ENCODE measurements around the gene PRG3. TPM values are rescaled to one million over a fixed set of nuclear protein-coding genes. Genes with fewer than 3 reads are reported as not detected.

The PRG3 gene
- total RNA-seq, 1 donor from 2014 or later = not detected

DNA sequence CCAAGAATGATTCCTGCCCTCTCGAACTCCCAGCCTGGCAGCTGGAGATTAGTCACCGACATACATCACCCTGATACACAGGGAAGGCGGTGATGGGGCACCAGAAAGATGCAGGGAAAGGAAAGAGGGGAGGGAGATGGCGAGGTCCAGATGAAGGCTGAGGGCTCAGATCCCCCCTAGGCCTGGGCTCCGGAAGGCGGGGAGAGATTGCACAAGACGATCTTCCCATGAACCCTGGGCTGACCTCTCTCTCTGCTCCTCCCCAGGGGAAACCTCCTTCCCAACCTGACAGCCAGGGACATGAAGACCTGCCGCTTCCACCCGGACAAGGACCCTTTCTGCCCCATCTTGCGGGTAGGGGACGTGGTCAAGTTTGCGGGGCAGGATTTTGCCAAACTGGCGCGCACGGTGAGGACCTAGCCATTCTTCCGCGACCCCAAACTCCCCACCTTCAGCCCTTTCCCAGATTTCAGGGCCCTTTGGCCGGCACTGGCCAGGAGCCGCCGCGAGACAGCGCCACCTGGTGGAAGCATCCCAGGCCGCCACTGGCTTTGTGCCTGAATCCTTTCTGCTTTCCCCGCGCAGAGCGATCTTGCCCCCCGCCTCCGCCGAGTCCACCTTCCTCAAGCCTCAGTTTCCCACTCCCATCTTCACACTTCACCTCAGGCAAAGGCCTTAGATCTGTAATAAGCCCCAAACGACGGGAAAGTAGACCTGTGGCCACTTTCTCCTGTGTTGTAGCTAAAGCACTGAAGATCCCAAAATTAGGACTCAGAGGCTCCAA lies 31.3 kb downstream of the PRG3 start:
- Histone ChIP-seq H3K36me3 (no peaks in the 10 kb centered on the region), H3K9me3 (no peaks in the 10 kb centered on the region), H3K4me1 (no peaks in the 10 kb centered on the region), H3K27me3 (no peaks in the 10 kb centered on the region), H3K4me3 (no peak overlapping the region), H3K27ac (no peak overlapping the region)
- peak in 1 of 2 donors; percentile 81 for DNase-seq (ENCODE audit: low spot score in 2 of 2)
- TF ChIP-seq, protein P1, sequence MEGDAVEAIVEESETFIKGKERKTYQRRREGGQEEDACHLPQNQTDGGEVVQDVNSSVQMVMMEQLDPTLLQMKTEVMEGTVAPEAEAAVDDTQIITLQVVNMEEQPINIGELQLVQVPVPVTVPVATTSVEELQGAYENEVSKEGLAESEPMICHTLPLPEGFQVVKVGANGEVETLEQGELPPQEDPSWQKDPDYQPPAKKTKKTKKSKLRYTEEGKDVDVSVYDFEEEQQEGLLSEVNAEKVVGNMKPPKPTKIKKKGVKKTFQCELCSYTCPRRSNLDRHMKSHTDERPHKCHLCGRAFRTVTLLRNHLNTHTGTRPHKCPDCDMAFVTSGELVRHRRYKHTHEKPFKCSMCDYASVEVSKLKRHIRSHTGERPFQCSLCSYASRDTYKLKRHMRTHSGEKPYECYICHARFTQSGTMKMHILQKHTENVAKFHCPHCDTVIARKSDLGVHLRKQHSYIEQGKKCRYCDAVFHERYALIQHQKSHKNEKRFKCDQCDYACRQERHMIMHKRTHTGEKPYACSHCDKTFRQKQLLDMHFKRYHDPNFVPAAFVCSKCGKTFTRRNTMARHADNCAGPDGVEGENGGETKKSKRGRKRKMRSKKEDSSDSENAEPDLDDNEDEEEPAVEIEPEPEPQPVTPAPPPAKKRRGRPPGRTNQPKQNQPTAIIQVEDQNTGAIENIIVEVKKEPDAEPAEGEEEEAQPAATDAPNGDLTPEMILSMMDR (IDR thresholded peaks at IDR 0.05) = peak; percentile 67 to 94 (median 93)
- intact Hi-C loops (cut with DNase I) = loop anchor here (5.0 kb wide), 3 partner anchors 133 to 507 kb away; no protein-coding TSS in a partner anchor

DNA sequence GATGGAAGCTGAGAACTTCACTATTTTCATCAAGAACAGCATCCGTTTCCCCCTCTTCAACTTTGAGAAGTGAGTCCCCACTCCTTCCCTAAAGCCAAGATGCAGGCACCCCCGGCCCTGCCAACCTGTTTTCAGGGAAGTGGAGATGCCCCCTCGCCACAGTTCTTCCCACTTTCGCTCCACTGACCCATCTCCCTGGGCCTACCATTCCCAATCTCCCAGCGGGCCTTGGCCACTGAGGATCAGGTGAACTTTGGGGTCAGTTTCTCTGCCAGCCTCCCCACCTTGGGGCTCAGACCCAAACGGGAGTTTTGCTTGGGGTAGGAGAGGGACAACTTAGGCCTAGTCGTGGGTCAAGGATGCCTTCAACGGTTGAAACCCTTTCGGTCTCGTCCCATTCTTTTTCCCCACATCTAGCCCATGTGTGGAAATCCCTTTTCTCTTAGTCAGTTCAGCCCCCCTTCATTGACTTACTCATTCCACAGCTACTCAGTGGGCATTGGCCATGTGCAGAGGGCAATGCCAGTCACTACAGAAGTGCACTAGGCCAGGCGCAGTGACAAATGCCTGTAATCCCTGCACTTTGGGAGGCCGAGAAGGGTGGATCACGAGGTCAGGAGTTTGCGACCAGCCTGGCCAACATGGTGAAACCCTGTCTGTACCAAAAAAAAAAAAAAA lies 32.2 kb downstream of the PRG3 start:
- Histone ChIP-seq H3K36me3 (no peaks in the 10 kb centered on the region), H3K4me1 (no peaks in the 10 kb centered on the region), H3K27me3 (no peaks in the 10 kb centered on the region), H3K9me3 (no peaks in the 10 kb centered on the region), H3K27ac (no peak overlapping the region), H3K4me3 (no peak overlapping the region)
- TF ChIP-seq, protein P1 (IDR thresholded peaks at IDR 0.05) = no peak
- intact Hi-C loops (cut with DNase I) = loop anchor here (5.0 kb wide), 3 partner anchors 134 to 506 kb away; no protein-coding TSS in a partner anchor
- DNase-seq (ENCODE audit: low spot score in 2 of 2) = no peak

DNA sequence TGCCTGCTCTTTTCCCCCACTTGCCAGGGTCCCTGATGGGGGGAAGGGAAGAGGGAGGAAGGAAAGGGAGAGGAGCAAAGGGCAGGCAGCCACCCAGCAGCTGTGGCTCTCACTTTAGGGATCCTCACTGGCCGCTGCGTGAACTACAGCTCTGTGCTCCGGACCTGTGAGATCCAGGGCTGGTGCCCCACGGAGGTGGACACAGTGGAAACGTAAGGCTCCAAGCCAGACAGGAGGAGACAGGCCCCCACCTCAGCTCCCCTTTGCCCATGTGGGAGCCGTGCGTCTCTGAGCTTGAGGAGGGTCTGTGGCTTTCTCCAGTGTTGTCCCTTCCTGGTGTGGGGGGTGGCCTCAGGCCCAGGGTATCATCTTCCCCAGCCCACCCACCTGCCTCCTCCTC lies 32.9 kb downstream of the PRG3 start:
- DNase-seq (ENCODE audit: low spot score in 2 of 2) = no peak
- H3K27me3 ChIP-seq = no peaks in the 10 kb centered on the region
- intact Hi-C loops (cut with DNase I) = loop anchor here (5.0 kb wide), 3 partner anchors 134 to 506 kb away; no protein-coding TSS in a partner anchor
- TF ChIP-seq, protein P1 (IDR thresholded peaks at IDR 0.05) = no peak
- no peak overlapping the region for H3K27ac ChIP-seq
- H3K4me3 ChIP-seq = no peak overlapping the region
- H3K36me3 ChIP-seq = no peaks in the 10 kb centered on the region
- H3K4me1 ChIP-seq = no peaks in the 10 kb centered on the region
- no peaks in the 10 kb centered on the region for H3K9me3 ChIP-seq

DNA sequence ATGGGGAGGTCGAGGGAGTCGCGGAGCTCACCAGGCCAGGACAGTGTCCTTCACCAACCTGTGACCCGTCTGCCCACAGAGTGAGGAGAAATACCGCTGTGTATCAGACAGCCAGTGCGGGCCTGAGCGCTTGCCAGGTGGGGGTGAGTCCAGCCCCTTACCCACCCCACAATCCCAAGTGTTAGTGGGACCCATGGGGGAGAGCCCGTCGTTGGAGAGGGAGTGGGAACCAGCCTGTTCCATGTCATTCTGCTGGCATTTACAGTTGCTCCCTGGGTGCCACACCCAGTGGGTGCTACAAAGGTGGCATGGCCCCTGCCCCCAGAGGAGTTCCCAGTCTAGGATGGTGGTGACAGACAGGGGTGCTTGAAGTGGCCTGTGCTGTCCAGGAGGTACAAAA lies 33.6 kb downstream of the PRG3 start:
- Histone ChIP-seq H3K27ac (no peak overlapping the region), H3K4me3 (no peak overlapping the region), H3K27me3 (no peaks in the 10 kb centered on the region), H3K36me3 (no peaks in the 10 kb centered on the region), H3K4me1 (no peaks in the 10 kb centered on the region), H3K9me3 (no peaks in the 10 kb centered on the region)
- DNase-seq (ENCODE audit: low spot score in 2 of 2) = no peak
- TF ChIP-seq, protein P1 (IDR thresholded peaks at IDR 0.05) = no peak
- intact Hi-C loops (cut with DNase I) = loop anchor here (5.0 kb wide), 3 partner anchors 135 to 505 kb away; no protein-coding TSS in a partner anchor

DNA sequence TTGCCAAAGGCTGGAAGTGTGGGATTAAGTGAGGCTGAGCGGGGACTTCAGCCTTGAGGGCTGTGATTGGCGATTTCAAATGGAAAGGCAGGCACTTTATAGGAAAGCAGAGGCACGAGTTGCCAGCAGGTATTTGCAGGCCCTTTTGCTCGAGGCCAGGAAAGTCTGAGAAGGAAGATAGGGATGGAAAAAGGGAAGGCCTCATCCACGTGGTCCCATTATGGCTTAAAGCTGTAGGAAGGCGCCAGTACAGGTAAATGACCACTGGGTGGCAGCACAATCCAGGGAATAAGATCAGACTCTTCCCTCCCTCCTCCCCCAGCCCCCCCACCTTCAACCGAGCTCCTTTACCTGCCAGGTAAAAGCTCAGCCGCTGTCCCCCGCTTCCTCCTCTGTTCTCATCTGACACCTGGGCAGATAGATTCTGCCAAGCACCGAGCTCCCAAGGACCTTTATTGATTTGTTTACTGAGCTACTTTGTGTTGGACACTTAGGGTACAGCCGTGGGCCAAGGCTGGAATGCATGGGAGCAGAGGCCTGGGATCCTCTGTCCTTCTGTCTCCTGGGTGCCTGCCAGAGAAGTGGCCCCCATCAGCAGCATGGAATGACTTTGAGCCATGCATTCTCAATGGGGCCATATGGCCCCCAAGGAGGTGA lies 35.3 kb downstream of the PRG3 start:
- Histone ChIP-seq H3K27me3 (no peaks in the 10 kb centered on the region), H3K36me3 (no peaks in the 10 kb centered on the region), H3K4me1 (no peaks in the 10 kb centered on the region), H3K9me3 (no peaks in the 10 kb centered on the region), H3K4me3 (no peak overlapping the region), H3K27ac (no peak overlapping the region)
- intact Hi-C loops (cut with DNase I) = loop anchor here (5.0 kb wide), 3 partner anchors 137 to 503 kb away; no protein-coding TSS in a partner anchor
- peak in 1 of 2 donors; percentile 82 for DNase-seq (ENCODE audit: low spot score in 2 of 2)
- TF ChIP-seq, protein P1 (IDR thresholded peaks at IDR 0.05) = peak; percentile 49 to 79 (median 64)
